Hematopoietic multipotent progenitor cell treated with erythropoietin and hydrocortisone succinate and interleukin-3 and kit ligand, for 17 days (in vitro differentiated cells): ENCODE data around the gene CKAP2L.

ENCODE experiments used
- DNase-seq: peaks from one replicate; pipeline ENCODE4 v3.0.0-alpha.2; 2015; ENCODE audit warnings: low spot score

Gene CKAP2L

GRCh38 chr2:112792419-112792818, 28.0 kb upstream of the CKAP2L start:
- no peak for DNase-seq

- no peak for DNase-seq
Observed at GRCh38 chr2:112791693-112792230, 27.4 kb upstream of the CKAP2L start.

- DNase-seq = no peak
Observed at GRCh38 chr2:112791019-112791418, 26.6 kb upstream of the CKAP2L start.

GRCh38 chr2:112790305-112790704, 25.9 kb upstream of the CKAP2L start:
- no peak for DNase-seq

- no peak for DNase-seq
Observed at GRCh38 chr2:112789186-112789585, 24.8 kb upstream of the CKAP2L start.

DNA sequence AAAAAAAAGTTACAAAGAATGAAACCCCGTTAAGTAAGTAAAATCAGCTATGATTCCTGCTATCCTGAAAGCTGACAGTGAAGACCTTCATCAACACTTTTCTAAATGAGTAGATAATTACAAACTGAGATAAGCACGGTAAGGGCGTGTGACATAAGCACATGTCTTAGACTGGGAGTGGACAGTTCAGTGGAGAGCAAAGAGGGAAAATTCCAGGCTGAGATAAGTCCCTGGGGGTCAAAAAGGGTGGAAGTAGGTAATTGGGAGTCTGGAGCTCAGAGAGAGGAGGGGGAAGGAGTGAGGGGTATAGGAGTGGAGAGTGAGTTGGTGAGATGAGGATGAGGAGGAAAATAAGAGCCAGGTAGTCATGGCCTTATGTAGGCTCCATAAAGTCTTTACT, 24.2 kb upstream of the CKAP2L start:
- no peak for DNase-seq

DNA sequence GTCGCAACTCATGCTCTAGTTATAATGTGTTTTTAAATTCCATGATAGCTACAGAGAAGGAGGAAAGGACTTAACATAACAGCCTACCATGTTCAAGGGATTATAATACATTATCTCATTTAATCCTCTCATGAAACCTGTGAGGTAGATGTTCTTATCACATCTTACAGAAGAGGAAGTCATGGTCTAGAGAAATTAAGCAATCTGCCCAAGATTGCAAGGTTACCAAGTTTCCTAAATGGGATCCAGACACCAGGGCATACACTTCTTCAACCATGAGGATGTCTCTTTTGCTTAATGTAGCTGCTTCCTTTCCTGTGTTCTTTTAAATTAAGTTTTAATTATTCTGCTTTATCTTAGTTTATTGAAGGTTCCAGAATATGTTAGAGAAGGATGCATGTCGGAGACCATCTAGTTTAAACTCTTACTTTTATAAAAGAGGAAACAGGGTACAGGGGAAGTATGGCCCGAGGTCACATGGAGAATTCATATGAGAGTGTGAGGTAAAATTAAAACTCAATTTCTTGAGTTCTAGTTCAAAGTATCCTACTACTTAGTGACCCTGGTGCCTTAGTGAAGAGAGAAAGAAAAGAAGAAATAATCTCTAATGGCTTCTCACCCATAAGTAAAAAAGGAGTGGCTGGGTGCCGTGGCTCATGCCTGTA, 23.5 kb upstream of the CKAP2L start:
- DNase-seq = no peak

DNA sequence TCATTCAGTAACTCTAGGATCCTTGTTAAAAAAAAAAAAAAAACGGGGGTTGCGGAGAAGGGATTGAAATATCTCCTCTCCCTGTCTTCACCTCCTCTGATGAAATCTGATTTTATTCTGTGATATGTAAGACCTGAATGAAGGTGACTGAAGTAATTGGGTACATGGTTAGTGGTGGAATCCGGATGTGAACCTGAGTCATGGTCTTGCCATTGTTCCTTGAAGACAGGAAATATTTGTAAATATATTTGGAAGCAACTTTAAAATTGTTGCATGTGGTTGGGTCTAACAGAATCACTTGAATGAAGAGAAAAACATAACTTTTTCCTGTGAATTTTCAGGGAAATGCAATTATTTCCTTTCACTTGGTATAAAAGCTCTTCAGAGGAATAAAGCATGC, 22.9 kb upstream of the CKAP2L start:
- no peak for DNase-seq

DNA sequence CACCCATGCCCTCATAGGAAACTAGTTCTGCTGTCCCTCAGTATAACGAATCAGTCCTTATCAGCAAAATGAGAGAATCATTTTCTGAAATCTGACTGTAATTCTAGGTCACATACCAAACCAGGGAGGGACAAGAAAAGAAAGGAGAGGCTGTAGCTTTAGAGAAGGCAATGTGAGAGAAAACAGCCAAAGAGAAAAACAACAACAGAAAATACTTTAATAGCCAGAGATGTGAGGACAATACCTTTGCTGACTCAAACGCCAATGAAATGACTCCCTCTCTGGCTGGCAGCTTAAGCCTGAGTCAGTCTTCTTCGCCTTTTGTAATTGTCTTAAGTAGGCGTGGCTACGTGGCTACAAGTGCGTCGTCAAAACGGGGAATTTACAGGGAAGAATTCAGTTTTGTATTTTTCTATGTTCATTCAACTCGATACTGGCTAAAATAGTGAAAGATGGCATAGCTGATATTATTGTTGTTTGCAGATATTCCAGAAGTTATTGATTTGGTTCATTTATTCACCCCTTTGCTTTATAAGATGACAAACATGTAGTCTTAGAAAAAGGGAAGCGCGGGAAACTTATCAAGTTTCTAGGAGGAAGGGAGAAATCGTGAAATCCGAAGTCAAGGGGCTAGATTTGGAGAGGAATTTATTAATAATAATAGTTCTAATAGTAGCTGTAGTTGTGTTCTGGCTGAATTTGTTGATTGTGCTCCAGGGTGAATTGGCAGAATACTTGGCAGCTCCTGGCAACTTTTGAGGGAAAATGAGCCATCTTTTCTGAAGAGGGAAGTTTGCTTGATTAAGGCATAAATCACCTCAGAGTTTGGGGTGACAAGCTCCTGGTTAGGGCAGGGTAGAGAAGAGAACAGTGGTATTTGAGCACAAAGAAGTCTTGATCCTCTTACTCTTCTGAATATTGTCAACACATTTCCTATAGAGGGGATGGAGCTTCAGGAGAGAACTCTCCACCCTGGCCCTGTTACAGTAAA, 20.1 kb upstream of the CKAP2L start, which contains the start of gene IL1A:
Gene IL1A (minus strand): TSS at position 295 of the 991 bp plus-strand sequence. CDS start 723 bp downstream, outside the sequence.
- no peak for DNase-seq

- no peak for DNase-seq
Observed at GRCh38 chr2:112783187-112783714, 18.8 kb upstream of the CKAP2L start.

DNA sequence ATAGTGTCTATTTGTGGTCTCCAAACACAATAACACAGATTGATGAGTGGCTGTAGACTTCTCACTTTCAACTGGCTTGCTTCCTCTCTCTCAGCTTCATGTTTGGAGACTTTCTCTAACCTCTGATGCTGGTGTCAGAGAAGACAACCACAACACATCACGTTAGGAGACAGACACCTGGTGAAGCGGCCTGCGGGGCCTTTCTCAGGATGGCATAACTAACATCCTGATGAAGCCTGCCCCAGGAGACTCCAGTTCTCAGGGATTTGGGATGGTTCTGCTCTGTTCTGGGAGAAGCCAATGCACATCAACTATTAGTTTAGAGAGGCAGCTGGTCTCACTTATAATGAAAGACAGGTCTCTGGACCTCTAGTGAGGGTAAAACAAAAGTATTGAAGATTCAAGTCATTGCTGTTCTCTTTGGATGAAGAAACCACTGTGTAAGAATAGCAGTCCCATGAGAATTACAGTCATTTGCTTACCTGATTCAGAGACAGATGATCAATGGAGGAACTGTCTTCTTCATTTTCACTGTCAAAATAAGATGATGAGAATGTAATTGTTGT, 17.9 kb upstream of the CKAP2L start:
- no peak for DNase-seq

DNA sequence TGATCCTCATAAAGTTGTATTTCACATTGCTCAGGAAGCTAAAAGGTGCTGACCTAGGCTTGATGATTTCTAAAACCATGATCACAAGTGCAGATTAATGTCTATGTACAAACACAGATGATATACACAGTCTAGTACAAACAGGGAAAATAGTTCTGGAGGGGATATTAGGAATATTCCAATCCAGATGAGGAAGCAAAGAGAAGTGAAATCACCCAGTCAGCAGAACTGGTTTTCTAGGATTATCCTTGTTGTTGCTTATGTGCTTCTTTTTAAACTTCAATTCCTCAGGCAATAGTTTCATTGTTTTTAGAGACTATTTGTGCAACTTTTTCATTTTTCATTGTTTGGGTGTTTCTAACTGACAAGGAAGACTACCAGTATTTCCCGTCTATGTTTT, 15.2 kb upstream of the CKAP2L start:
- DNase-seq = no peak

DNA sequence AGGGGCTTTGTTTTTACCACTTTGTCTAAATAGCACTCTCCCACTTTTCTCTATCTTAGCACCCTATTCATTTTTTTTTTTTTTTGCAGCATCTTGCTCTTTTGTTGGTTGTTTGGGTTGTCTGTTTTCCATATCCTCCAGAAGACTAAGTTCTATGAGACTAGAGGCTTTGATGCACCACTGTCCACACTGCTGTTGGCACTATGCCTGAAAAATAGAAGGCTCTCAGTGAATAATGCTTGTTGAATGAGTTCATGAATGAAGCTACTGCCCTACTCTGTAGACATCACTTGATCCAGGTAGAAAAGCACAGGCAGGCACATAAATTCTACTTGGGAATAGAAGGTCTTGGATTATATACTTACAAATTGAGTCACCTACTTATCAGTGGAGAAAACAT, 12.6 kb upstream of the CKAP2L start:
- DNase-seq = no peak

DNA sequence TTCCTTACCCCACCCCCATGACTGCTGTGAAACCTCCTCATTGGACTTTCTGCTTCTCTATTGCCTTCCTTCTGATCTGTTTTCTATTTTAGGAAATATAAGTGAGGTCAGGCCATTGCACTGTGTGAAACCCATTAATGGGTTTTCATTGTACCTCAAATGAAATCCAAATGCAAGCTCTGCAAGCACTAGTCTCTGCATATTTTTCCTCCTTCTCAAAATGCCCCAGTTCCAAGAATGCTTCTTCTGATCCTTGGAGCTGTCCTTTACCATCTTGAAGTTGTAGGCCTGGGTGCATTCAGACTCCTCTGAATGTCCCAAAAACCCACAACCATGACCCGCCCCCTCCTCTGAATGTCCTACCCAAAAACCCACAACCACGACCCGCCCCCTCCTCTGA, 11.7 kb upstream of the CKAP2L start:
- no peak for DNase-seq

DNA sequence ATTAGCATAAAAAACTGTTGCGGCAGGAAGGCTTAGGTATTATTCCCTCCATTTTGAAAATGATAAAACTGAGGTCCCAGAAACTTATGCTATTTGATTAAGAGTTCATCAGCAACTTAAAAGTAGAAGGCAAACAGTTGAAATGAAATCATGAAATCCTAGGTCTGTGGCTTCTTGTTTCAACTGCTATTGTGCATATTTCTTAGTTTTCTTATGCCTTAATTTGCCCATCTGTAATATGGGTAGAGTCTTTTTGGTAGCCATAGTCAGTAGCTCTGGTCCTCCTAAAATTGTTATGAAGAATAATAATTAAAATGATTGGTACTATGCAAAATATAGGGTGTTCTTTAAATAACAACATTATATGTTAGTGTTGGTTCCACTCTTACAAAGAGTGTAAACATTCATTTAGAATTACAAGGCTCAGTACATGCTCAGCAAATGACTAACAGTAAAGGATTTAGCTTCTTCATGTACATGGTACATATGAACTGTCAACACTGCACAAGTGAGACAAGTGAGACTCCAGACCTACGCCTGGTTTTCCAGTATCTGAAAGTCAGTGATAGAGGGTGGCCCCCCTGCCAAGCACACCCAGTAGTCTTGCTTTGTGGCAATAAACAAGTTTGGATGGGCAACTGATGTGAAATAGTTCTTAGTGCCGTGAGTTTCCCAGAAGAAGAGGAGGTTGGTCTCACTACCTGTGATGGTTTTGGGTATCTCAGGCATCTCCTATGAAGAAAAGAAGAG, 10.3 kb upstream of the CKAP2L start:
- DNase-seq = no peak

GRCh38 chr2:112773556-112773955, 9.1 kb upstream of the CKAP2L start:
- DNase-seq = no peak

DNA sequence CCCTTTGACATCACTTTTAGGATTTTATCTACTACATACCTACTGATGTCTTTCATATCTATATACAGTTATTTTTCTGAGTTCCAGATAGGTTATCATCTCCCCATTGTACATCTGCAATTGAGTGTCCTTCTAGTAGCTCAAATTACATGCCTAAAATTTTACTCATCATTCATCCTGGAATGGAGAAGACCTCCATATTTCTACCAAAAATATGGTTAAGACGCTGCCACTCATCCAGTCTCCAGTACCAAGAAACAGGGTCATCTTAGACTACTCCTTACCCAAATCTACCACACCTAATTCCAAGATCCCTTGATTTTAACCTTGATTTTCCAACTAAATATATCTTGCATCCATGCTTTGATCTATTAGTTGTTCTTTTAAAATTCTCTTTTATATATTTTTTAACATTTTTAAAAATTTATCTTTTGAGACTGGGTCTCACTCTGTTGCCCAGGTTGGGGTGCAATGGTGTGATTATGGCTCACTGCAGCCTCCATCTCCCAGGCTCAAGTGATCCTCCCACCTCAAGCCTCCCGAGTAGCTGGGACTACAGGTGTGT, 8.6 kb upstream of the CKAP2L start:
- DNase-seq = no peak

DNA sequence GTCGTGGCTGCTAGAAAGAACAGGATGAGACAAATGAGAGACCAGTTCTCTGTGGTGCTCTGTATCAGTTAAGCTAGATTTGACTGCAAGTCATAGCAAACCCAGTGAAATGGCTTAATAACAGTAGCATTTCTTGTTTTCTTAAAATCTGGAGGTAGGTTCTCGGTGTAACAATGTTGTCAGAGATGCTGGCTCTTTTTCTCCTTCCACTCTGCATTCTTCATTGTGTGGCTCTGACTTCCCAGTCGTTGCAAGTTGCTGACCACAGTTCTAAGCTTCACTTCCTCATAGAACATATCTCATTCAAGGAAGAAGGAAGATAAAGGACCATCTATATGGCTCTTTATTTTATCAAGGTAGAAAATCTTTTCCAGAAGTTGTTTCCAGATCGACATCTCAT, 7.9 kb upstream of the CKAP2L start:
- no peak for DNase-seq

GRCh38 chr2:112768432-112768831, 4.0 kb upstream of the CKAP2L start:
- DNase-seq = no peak

DNA sequence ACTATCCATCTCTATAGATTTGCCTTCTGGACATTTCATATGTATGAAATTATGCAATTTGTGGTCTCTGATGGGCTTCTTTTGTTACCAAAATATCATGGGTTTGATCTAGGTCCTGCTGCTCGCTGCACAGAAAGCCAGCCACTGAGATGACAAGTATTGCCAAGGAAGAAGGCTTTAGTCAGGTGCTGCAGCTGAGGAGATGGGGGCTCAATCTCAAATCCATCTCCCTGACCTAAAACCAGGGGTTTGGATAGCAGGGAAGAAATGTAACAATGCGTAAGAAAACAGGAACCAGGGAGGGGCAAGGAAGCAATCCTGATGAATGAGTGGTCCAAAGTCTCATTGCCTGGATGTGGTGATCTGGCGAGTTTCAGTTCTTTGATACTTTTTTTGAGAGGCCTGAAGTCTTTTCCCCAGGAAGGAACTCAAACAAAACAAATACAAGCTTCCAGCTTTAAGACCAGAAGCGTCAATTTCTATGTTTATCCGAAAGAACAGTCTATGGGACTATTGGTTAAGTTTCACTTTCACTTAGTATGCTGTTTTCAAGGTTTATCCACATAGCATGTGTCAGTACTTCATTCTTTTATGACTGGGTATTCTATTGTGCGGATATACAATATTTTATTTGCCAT, 3.4 kb upstream of the CKAP2L start:
- no peak for DNase-seq

DNA sequence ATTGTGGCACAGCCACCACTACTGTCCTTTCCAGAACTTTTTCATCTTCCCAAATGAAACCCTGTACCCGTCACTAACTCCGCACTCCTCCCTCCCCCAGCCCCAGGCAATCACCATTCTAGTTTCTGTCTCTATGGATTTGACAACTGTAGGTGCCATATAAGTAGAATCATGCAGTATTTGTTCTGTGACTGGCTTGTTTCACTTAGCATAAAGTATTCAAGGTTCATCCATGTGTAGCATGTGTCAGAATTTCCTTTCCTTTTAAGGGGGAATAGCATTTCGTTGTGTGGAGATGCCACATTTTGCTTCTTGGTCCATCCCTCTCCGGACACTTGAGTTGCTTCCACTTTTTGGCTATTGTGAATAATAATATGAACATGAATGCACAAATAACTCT, 842 bp upstream of the CKAP2L start:
- no peak for DNase-seq
